Measurements from ENCODE around the gene MTRF1L. TPM values are rescaled to one million over a fixed set of nuclear protein-coding genes. Genes with fewer than 3 reads are reported as not detected.

The MTRF1L gene
- total RNA-seq, 6 donors from 2014 or later, result 14.7 to 21.7 (median 16.9) TPM

- TF ChIP-seq EP300 (IDR thresholded peaks at IDR 0.05), result no peak
- no peak for TF ChIP-seq POLR2AphosphoS5 (IDR thresholded peaks at IDR 0.05)
- no peak for TF ChIP-seq CTCF (IDR thresholded peaks at IDR 0.05)
- no peak for TF ChIP-seq POLR2A (IDR thresholded peaks at IDR 0.05)
- 5 to 13% methylated on average over 1 of the region's 1 CpG for WGBS, 2 donors
- no peaks in the 10 kb centered on the region for H3K4me1 ChIP-seq
- no peak overlapping the region for H3K4me3 ChIP-seq
- no peaks in the 10 kb centered on the region for H3K36me3 ChIP-seq
- DNase-seq (no peak), ATAC-seq (ENCODE audit: low FRiP score in 2 of 2) (no peak)
- no peaks in the 10 kb centered on the region for H3K27me3 ChIP-seq
- no peaks in the 10 kb centered on the region for H3K9me3 ChIP-seq
- no peak overlapping the region for H3K27ac ChIP-seq
Observed at GRCh38 chr6:153024709-153025017, 22.2 kb upstream of the MTRF1L start.

DNA sequence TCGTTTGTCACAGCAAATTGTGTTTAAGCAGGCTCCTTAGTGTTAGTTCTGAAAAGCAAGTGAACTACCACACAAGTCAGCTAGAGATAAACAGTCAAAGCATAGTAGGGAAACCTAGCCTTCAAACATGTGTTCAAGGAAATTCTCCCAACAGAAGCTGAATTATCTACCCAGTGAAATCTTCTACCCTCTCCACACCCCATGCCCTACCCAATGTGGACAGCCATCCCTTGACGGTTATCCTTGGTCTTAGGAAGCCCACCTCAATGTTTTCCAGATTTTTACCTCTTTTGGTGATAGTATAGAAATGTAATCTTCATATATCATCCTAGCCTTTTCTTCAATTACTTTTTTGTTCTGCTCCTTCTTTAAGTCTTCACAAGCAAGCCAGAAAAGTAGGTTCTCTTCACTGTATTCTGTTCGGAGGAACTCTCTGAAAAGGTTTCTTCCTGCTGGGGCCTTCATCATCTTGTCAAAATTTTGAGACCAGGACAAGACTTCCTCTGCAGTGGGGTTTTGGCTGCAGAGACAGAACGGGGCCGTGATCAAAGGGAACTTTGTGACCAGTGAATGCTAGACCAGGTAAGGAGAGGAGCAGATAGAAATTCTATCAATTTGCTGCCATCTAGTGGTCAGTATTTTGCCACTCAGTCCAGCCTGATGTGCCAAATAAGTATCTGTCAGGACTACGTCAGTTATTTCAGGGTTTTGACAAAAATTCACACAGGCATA, 21.6 kb upstream of the MTRF1L start:
- ATAC-seq (ENCODE audit: low FRiP score in 2 of 2), result peak; percentile 85 to 88

DNA sequence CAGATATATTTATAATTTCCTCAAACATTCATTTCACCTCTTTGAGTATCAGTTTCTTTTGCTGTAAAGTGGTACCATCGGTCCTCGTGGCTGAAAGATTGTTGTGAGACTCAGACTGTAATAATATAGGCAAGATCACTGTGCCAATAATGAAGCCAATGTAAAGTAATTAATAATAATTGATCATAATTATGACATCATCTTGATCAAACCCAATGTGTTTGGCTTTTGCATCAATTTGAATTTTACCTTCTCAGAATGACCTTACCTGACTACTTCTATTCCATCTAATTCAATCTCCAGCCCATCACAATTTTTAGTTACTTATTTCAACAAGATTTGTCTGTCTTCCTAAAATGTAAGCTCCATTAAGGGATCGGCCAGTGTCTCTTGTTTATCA, 15.8 kb upstream of the MTRF1L start:
- H3K4me3 ChIP-seq, result no peak overlapping the region
- H3K9me3 ChIP-seq, result no peaks in the 10 kb centered on the region
- no peaks in the 10 kb centered on the region for H3K36me3 ChIP-seq
- no peaks in the 10 kb centered on the region for H3K4me1 ChIP-seq
- no peak for DNase-seq
- H3K27ac ChIP-seq, result no peak overlapping the region
- WGBS, 2 donors, result 93 to 95% methylated on average over 3 of the region's 3 CpGs
- no peak for TF ChIP-seq POLR2AphosphoS5 (IDR thresholded peaks at IDR 0.05)
- TF ChIP-seq CTCF (IDR thresholded peaks at IDR 0.05), result no peak
- TF ChIP-seq EP300 (IDR thresholded peaks at IDR 0.05), result no peak
- no peaks in the 10 kb centered on the region for H3K27me3 ChIP-seq
- no peak for ATAC-seq (ENCODE audit: low FRiP score in 2 of 2)

More for the DNA sequence above, 21.6 kb upstream of the MTRF1L start:
- TF ChIP-seq POLR2AphosphoS5 (IDR thresholded peaks at IDR 0.05) (no peak), EP300 (IDR thresholded peaks at IDR 0.05) (no peak), CTCF (IDR thresholded peaks at IDR 0.05) (peak; percentile 59 to 78 (median 71))
- Histone ChIP-seq H3K9me3 (no peaks in the 10 kb centered on the region), H3K27ac (no peak overlapping the region), H3K27me3 (no peaks in the 10 kb centered on the region), H3K4me3 (no peak overlapping the region), H3K4me1 (no peaks in the 10 kb centered on the region), H3K36me3 (no peaks in the 10 kb centered on the region)
- 41 to 48% methylated on average over 6 of the region's 6 CpGs for WGBS, 2 donors
- DNase-seq, result no peak

DNA sequence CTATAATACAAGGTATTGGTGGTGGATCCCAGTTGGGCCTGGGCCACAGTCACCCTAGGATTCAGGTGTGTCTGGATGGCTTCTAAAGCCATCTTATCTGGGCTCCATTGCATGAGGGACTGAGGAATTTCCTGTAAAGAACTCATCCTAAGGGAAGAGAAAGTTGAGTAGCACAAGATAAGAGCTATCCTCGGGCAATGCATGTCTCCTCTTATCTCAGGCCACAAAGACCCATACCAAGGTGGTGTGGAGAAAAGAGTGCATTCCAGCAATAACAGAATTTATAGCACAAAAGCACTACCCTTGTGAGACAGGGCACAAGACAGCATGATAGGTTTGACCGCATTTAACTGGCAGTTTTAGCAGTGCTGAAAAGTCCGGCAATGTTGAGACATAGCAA, 14.3 kb upstream of the MTRF1L start:
- Histone ChIP-seq H3K9me3 (no peaks in the 10 kb centered on the region), H3K27ac (no peak overlapping the region), H3K36me3 (no peaks in the 10 kb centered on the region), H3K4me3 (no peak overlapping the region), H3K27me3 (no peaks in the 10 kb centered on the region), H3K4me1 (no peaks in the 10 kb centered on the region)
- 81% methylated on average over 3 of the region's 3 CpGs for WGBS, 2 donors
- TF ChIP-seq EP300 (IDR thresholded peaks at IDR 0.05), result no peak
- TF ChIP-seq POLR2A (IDR thresholded peaks at IDR 0.05), result no peak
- no peak for TF ChIP-seq CTCF (IDR thresholded peaks at IDR 0.05)
- no peak for TF ChIP-seq POLR2AphosphoS5 (IDR thresholded peaks at IDR 0.05)
- ATAC-seq (ENCODE audit: low FRiP score in 2 of 2) (no peak), DNase-seq (no peak)

DNA sequence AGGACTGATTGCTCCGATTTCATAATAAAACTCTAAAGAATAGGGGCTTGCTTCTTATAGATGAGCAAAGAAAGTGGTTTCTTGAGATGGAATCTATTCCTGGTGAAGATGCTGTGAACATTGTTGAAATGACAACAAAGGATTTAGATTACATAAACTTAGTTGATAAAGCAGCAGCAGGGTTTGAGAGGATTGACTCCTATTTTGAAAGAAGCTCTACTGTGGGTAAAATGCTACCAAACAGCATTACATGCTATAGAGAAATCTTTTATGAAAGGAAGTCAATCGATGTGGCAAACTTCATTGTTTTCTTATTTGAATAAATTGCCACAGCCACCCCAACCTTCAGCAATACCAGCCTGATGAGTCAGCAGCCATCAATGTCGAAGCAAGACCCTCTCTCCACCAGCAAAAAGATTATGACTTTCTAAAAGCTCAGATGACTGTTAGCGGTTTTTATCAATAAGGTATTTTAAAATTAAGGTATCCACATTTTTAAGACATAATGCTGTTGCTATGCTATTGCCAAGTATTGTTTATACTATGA, 12.7 kb upstream of the MTRF1L start:
- no peaks in the 10 kb centered on the region for H3K9me3 ChIP-seq
- H3K27ac ChIP-seq, result no peak overlapping the region
- no peak for TF ChIP-seq CTCF (IDR thresholded peaks at IDR 0.05)
- no peak for TF ChIP-seq POLR2AphosphoS5 (IDR thresholded peaks at IDR 0.05)
- TF ChIP-seq POLR2A (IDR thresholded peaks at IDR 0.05), result no peak
- TF ChIP-seq EP300 (IDR thresholded peaks at IDR 0.05), result no peak
- 74 to 81% methylated on average over 4 of the region's 4 CpGs for WGBS, 2 donors
- no peak overlapping the region for H3K4me3 ChIP-seq
- no peak for ATAC-seq (ENCODE audit: low FRiP score in 2 of 2)
- H3K4me1 ChIP-seq, result no peaks in the 10 kb centered on the region
- DNase-seq, result no peak
- no peaks in the 10 kb centered on the region for H3K27me3 ChIP-seq
- H3K36me3 ChIP-seq, result no peaks in the 10 kb centered on the region
